ENCODE results near the gene ADK. TPM values are rescaled to one million over a fixed set of nuclear protein-coding genes. Genes with fewer than 3 reads are reported as not detected.
A peak's percentile ranks its signal among the peaks of the same experiment; 100 is the strongest.
"Not testable (repeated sequence)": the region's sequence is repeated elsewhere in the genome, so short reads cannot be mapped to it uniquely, and the experiment has no call there.

ADK gene
- total RNA-seq, 2 experiments from 2014 or later, result 56.5 to 57.4 TPM

- Mint-ChIP-seq H3K27me3 (no peaks in the 10 kb centered on the region), H3K4me3 (no peak overlapping the region), H3K27ac (no peak overlapping the region), H3K36me3 (peaks cover 31% of the 10 kb centered on the region), H3K4me1 (peaks cover 2% of the 10 kb centered on the region), H3K9me3 (no peaks in the 10 kb centered on the region)
- DNase-seq, result no peak
Observed at GRCh38 chr10:74133923-74134820, 16.8 kb upstream of the ADK start.

DNA sequence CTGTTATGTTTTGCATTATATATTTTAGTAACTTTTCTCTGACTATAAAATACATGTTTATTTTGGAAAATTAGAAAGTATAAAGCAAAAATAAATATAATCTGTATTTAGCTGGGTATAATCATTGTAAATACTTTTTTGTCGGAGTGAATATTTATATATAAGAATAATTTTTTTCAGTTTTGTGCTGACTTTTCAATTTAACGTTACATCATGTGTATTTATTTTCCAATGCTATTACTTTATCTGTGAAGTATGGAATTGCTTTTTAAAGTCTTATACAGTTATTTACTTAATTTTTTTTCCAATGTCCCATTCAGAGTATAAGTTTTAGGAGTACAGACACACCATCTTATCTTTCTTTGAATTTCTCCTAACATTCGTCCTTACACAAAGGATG is 15.6 kb upstream of the ADK start:
- H3K9me3 Mint-ChIP-seq, result no peaks in the 10 kb centered on the region
- H3K27ac Mint-ChIP-seq, result no peak overlapping the region
- no peak for DNase-seq
- H3K4me3 Mint-ChIP-seq, result no peak overlapping the region
- peaks cover 2% of the 10 kb centered on the region for H3K4me1 Mint-ChIP-seq
- H3K36me3 Mint-ChIP-seq, result peaks cover 31% of the 10 kb centered on the region
- no peaks in the 10 kb centered on the region for H3K27me3 Mint-ChIP-seq

DNA sequence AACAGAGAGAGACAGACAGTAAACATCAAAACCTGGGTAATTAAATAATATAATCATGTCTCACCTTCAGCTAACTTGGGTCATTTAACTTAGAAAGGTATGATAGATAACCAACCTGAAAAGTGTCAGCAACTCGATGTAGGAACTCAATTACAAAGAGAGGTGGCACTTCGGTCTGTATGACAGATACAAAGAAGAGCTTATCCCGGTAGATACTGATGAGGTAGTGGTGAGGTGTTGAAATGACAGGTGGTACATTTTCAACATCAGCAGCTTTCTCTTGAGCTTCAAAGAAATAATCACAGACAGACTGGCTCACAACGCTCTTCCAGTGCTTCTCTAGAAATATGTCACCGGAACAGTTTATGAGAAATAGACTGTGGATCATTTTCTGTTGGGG is 13.0 kb upstream of the ADK start:
- Mint-ChIP-seq H3K9me3 (no peaks in the 10 kb centered on the region), H3K4me3 (no peak overlapping the region), H3K27me3 (no peaks in the 10 kb centered on the region), H3K27ac (no peak overlapping the region), H3K36me3 (peaks cover 27% of the 10 kb centered on the region), H3K4me1 (peaks cover 5% of the 10 kb centered on the region)
- no peak for DNase-seq

DNA sequence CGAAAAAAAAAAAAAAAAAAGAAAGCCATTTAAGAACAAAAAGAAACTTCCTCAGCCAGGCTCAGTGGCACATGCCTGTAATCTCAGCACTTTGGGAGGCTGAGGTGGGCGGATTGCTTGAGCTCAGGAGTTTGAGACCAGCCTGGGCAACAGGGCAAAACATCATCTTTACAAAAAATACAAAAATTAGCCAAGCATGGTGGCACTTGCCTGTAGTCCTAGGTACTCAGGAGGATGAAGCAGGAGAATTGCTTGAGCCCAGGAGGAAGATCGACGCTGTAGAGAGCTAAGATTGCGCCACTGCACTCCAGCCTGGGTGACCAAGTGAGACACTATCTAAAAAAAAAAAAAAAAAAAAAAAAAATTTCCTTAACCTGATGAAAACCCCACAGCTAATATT is 12.4 kb upstream of the ADK start:
- H3K27ac Mint-ChIP-seq, H3K4me1 Mint-ChIP-seq, H3K27me3 Mint-ChIP-seq, H3K4me3 Mint-ChIP-seq, H3K9me3 Mint-ChIP-seq, DNase-seq: not testable (repeated sequence)
- peaks cover 26% of the 10 kb centered on the region for H3K36me3 Mint-ChIP-seq

GRCh38 chr10:74139981-74140380 is 11.0 kb upstream of the ADK start:
- Mint-ChIP-seq H3K9me3 (no peaks in the 10 kb centered on the region), H3K4me1 (peaks cover 5% of the 10 kb centered on the region), H3K27ac (no peak overlapping the region), H3K36me3 (peaks cover 16% of the 10 kb centered on the region), H3K4me3 (no peak overlapping the region), H3K27me3 (no peaks in the 10 kb centered on the region)
- DNase-seq, result no peak

- Mint-ChIP-seq H3K27ac (no peak overlapping the region), H3K4me3 (no peak overlapping the region), H3K36me3 (peaks cover 16% of the 10 kb centered on the region), H3K4me1 (peaks cover 6% of the 10 kb centered on the region), H3K9me3 (no peaks in the 10 kb centered on the region), H3K27me3 (no peaks in the 10 kb centered on the region)
- DNase-seq, result no peak
Observed at GRCh38 chr10:74140553-74140952, 10.5 kb upstream of the ADK start.

DNA sequence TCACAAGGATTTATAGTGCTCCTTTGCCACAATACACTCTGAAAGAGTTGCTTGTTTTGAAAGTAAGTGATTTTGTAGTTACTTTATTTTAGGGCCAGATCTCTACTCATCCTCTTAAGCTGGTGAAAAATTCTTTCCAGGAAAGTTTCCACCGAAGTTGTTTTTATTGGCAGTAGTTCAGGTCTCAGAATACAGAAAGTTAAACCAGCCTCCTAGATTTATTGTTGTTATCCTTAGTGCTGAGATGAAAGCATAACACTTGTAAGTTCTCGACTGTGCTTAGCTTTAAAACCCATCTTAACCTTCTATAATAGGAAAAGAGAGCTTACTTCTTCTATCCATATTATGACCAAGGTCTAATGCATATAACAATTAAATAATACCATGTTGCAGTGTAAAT is 5.9 kb upstream of the ADK start:
- no peak overlapping the region for H3K27ac Mint-ChIP-seq
- no peaks in the 10 kb centered on the region for H3K27me3 Mint-ChIP-seq
- H3K4me3 Mint-ChIP-seq, result no peak overlapping the region
- H3K36me3 Mint-ChIP-seq, result peaks cover 15% of the 10 kb centered on the region
- no peak for DNase-seq
- peaks cover 26% of the 10 kb centered on the region for H3K4me1 Mint-ChIP-seq
- no peaks in the 10 kb centered on the region for H3K9me3 Mint-ChIP-seq

- H3K4me1 Mint-ChIP-seq, result peaks cover 24% of the 10 kb centered on the region
- H3K4me3 Mint-ChIP-seq, result not testable (repeated sequence)
Observed at GRCh38 chr10:74146980-74147379, 4.0 kb upstream of the ADK start.

GRCh38 chr10:74150204-74150989 is 624 bp upstream of the ADK start, which contains the start of gene AP3M1:
Gene AP3M1 (minus strand): TSS chr10:74150828. CDS start chr10:74138379, 12,449 bp downstream.
- no peaks in the 10 kb centered on the region for H3K27me3 Mint-ChIP-seq
- H3K36me3 Mint-ChIP-seq, result peaks cover 15% of the 10 kb centered on the region
- no peak within 1 kb of the TSS for H3K27ac Mint-ChIP-seq
- H3K4me1 Mint-ChIP-seq, result peaks cover 45% of the 10 kb centered on the region
- DNase-seq, result peak; percentile 83
- no peaks in the 10 kb centered on the region for H3K9me3 Mint-ChIP-seq
- no peak within 1 kb of the TSS for H3K4me3 Mint-ChIP-seq

More at GRCh38 chr10:74146980-74147379, 4.0 kb upstream of the ADK start:
- DNase-seq, H3K27me3 Mint-ChIP-seq, H3K27ac Mint-ChIP-seq, H3K9me3 Mint-ChIP-seq: not testable (repeated sequence)
- H3K36me3 Mint-ChIP-seq, result peaks cover 15% of the 10 kb centered on the region

GRCh38 chr10:74151879-74152722 is 1.1 kb downstream of the ADK start:
- Mint-ChIP-seq H3K9me3 (no peaks in the 10 kb centered on the region), H3K36me3 (peaks cover 12% of the 10 kb centered on the region), H3K27me3 (no peaks in the 10 kb centered on the region), H3K4me1 (peaks cover 42% of the 10 kb centered on the region), H3K4me3 (peak overlapping the region; percentile 42), H3K27ac (peak overlapping the region; percentile 61)
- DNase-seq, result no peak

GRCh38 chr10:74153123-74153522 is 2.1 kb downstream of the ADK start:
- no peak for DNase-seq
- H3K27ac Mint-ChIP-seq, result no peak overlapping the region
- peak overlapping the region; percentile 6 for H3K4me3 Mint-ChIP-seq
- H3K9me3 Mint-ChIP-seq, result no peaks in the 10 kb centered on the region
- H3K27me3 Mint-ChIP-seq, result no peaks in the 10 kb centered on the region
- peaks cover 7% of the 10 kb centered on the region for H3K36me3 Mint-ChIP-seq
- peaks cover 39% of the 10 kb centered on the region for H3K4me1 Mint-ChIP-seq

- no peaks in the 10 kb centered on the region for H3K27me3 Mint-ChIP-seq
Observed at GRCh38 chr10:74153676-74154075, 2.7 kb downstream of the ADK start.

DNA sequence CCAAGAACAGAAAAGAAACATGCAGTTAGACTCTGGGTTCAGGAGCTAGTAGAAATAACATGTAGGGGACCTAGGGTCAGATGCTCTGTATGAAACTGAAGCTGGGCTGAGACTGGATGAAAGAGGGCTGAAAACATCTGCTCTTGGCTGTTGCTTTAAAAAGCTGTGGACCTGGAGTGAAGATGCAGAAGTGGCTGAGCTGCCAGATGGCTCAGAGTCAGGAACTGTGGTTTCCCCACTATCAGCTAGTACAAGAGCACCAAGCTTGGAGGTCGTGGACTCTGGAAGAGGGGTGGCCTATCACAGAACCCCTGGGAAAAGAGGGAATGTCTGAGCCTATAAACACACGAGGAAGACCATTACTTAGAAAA is 5.9 kb downstream of the ADK start:
- Mint-ChIP-seq H3K36me3 (peaks cover 13% of the 10 kb centered on the region), H3K27me3 (no peaks in the 10 kb centered on the region), H3K27ac (no peak overlapping the region), H3K4me1 (peaks cover 31% of the 10 kb centered on the region), H3K4me3 (no peak overlapping the region), H3K9me3 (no peaks in the 10 kb centered on the region)
- no peak for DNase-seq

More at GRCh38 chr10:74153676-74154075, 2.7 kb downstream of the ADK start:
- H3K4me3 Mint-ChIP-seq, result peak overlapping the region; percentile 6
- no peaks in the 10 kb centered on the region for H3K9me3 Mint-ChIP-seq
- H3K4me1 Mint-ChIP-seq, result peaks cover 33% of the 10 kb centered on the region
- H3K27ac Mint-ChIP-seq, result no peak overlapping the region
- DNase-seq, result no peak
- H3K36me3 Mint-ChIP-seq, result peaks cover 5% of the 10 kb centered on the region

GRCh38 chr10:74160013-74160412 is 9.0 kb downstream of the ADK start:
- Mint-ChIP-seq H3K27ac (no peak overlapping the region), H3K4me3 (no peak overlapping the region), H3K4me1 (peaks cover 20% of the 10 kb centered on the region), H3K27me3 (no peaks in the 10 kb centered on the region), H3K36me3 (peaks cover 15% of the 10 kb centered on the region), H3K9me3 (no peaks in the 10 kb centered on the region)
- DNase-seq, result no peak
